Vagina (tissue), 2 donors: ENCODE measurements around the gene STX1A. TPM values are rescaled to one million over a fixed set of nuclear protein-coding genes. Genes with fewer than 3 reads are reported as not detected.

Experiments
- DNase-seq, 2 donors: peaks; one replicate each; pipeline ENCODE4 v3.0.0-alpha.2; 2017; ENCODE audit errors: extremely low spot score in 2 of 2
- H3K27ac ChIP-seq: fragments of 200-600 bp; sonication (generic); one replicate; pipeline ENCODE4 v1.5.1; 2019
- H3K27me3 ChIP-seq: fragments of 200-600 bp; sonication (generic); one replicate; pipeline ENCODE4 v1.5.1; 2019
- H3K36me3 ChIP-seq, 2 donors: fragments of 200-600 bp; sonication (generic); one replicate each; pipeline ENCODE4 v1.5.1; 2017 to 2019
- H3K4me1 ChIP-seq: fragments of 200-600 bp; sonication (generic); one replicate; pipeline ENCODE4 v1.5.1; 2019
- H3K4me3 ChIP-seq, 2 donors: fragments of 200-600 bp; sonication (generic); 1 replicate in 1 of 2; 2 replicates in 1 of 2; pipeline ENCODE4 v1.5.1; 2016 to 2019
- H3K9me3 ChIP-seq: fragments of 200-600 bp; sonication (generic); one replicate; pipeline ENCODE4 v1.5.1; 2019
- CTCF ChIP-seq, 3 experiments: fragments of 450-650 bp in 2 of 3; fragments of 200-600 bp in 1 of 3; sonication (generic) in 1 of 3; IDR thresholded peaks; one replicate each; pipeline ENCODE4 v1.5.1; 2017 to 2019; ENCODE audit warnings: antibody characterized with exemption in 3 of 3, mild to moderate bottlenecking in 2 of 3, moderate library complexity in 2 of 3
- POLR2A ChIP-seq, 2 donors: fragments of 450-650 bp; IDR thresholded peaks; one replicate each; pipeline ENCODE4 v1.6.1; 2017; ENCODE audit warnings: antibody characterized with exemption in 2 of 2, mild to moderate bottlenecking in 2 of 2, moderate library complexity in 2 of 2
- POLR2AphosphoS5 ChIP-seq, 2 donors: sonication (generic); formaldehyde crosslinking; IDR thresholded peaks; one replicate each; pipeline ENCODE4 v1.9.0; 2017; ENCODE audit warnings: antibody characterized with exemption in 2 of 2, mild to moderate bottlenecking in 2 of 2, low read depth in 1 of 2; ENCODE audit not compliant: insufficient read depth in 1 of 2
- intact Hi-C: fragments of 100-400 bp; cut with DNase I; formaldehyde crosslinking; loops from one replicate; pipeline ENCODE4 v1.15.1; 2023
- microRNA counts, 2 donors: library from miRNA; unstranded; fragments of <30 nt; microRNA quantifications; one replicate each; lab custom pipeline; 2016 to 2017
- microRNA-seq: library from miRNA; unstranded; fragments of <30 nt; microRNA quantifications from one replicate; pipeline ENCODE4, GENCODE V29; 2017; ENCODE audit warnings: borderline number of aligned reads, borderline replicate concordance
- small RNA-seq: library from RNA; depleted of rRNA; stranded (forward); fragments of <200 nt; gene quantifications from one replicate; pipeline ENCODE3, GENCODE V24; 2016
- total RNA-seq: library from RNA; depleted of rRNA; stranded (reverse); fragments of >200 nt; gene quantifications from one replicate; pipeline ENCODE4 v1.2.3, GENCODE V29; 2016

Gene STX1A
- total RNA-seq, 1 donor from 2014 or later: 17.2 TPM

GRCh38 chr7:73652541-73652949 lies 66.9 kb downstream of the STX1A start:
- DNase-seq: no peak
- Histone ChIP-seq H3K27ac (no peak overlapping the region), H3K36me3 (no peaks in the 10 kb centered on the region), H3K4me3 (no peak overlapping the region), H3K9me3 (no peaks in the 10 kb centered on the region), H3K27me3 (no peaks in the 10 kb centered on the region), H3K4me1 (peaks cover 7% of the 10 kb centered on the region)
- intact Hi-C loops: no loop called here
- no peak for TF ChIP-seq CTCF (IDR thresholded peaks at IDR 0.05)
- no peak for TF ChIP-seq POLR2AphosphoS5 (IDR thresholded peaks at IDR 0.05; ENCODE audit: insufficient read depth in 1 of 2, low read depth in 1 of 2)
- TF ChIP-seq POLR2A (IDR thresholded peaks at IDR 0.05): no peak

- Histone ChIP-seq H3K9me3 (no peaks in the 10 kb centered on the region), H3K27me3 (no peaks in the 10 kb centered on the region), H3K36me3 (no peaks in the 10 kb centered on the region), H3K27ac (no peak overlapping the region), H3K4me1 (peaks cover 7% of the 10 kb centered on the region), H3K4me3 (no peak overlapping the region)
- TF ChIP-seq POLR2A (IDR thresholded peaks at IDR 0.05): no peak
- TF ChIP-seq CTCF (IDR thresholded peaks at IDR 0.05): no peak
- no peak for TF ChIP-seq POLR2AphosphoS5 (IDR thresholded peaks at IDR 0.05; ENCODE audit: insufficient read depth in 1 of 2, low read depth in 1 of 2)
- intact Hi-C loops: no loop called here
- DNase-seq: no peak
These were observed 68.9 kb downstream of the STX1A start for GRCh38 chr7:73650524-73650923.

GRCh38 chr7:73649576-73649975 lies 69.9 kb downstream of the STX1A start:
- H3K27me3 ChIP-seq: no peaks in the 10 kb centered on the region
- no peaks in the 10 kb centered on the region for H3K36me3 ChIP-seq
- H3K4me3 ChIP-seq: no peak overlapping the region
- no peak overlapping the region for H3K27ac ChIP-seq
- DNase-seq: no peak
- no peaks in the 10 kb centered on the region for H3K9me3 ChIP-seq
- peaks cover 7% of the 10 kb centered on the region for H3K4me1 ChIP-seq
- TF ChIP-seq POLR2AphosphoS5 (IDR thresholded peaks at IDR 0.05; ENCODE audit: insufficient read depth in 1 of 2, low read depth in 1 of 2) (no peak), CTCF (IDR thresholded peaks at IDR 0.05) (no peak), POLR2A (IDR thresholded peaks at IDR 0.05) (no peak)
- intact Hi-C loops: no loop called here

MicroRNAs within 50 kb of the gene (microRNA counts, 767-probe panel; counts per million panel counts)
- 261 to 3,611 counts per million in 2 donors for microRNA hsa-miR-4284 (lab: Ali Mortazavi, UCI)

Small RNA genes within 50 kb of the gene (microRNA-seq; reads per million reads assigned to microRNA genes)
- gene MIR4284: not detected

Small RNA genes within 50 kb of the gene (small RNA-seq; reads per million reads assigned to genes)
- not detected for gene MIR4284
- gene RN7SL265P: not detected

Other genes starting within 250 kb of the STX1A start
- gene BAZ1B, start 197.4 kb downstream of the STX1A start, total RNA-seq: 45.4 TPM
- gene BCL7B, start 162.0 kb downstream of the STX1A start, total RNA-seq: 57.0 TPM
- 29.0 TPM for gene TBL2, start 141.1 kb downstream of the STX1A start, total RNA-seq
- 6.1 TPM for gene MLXIPL, start 95.1 kb downstream of the STX1A start, total RNA-seq
- 5.4 TPM for gene VPS37D, start 51.8 kb downstream of the STX1A start, total RNA-seq
- gene DNAJC30, start 36.2 kb downstream of the STX1A start, total RNA-seq: 7.1 TPM
- 49.8 TPM for gene BUD23, start 36.1 kb downstream of the STX1A start, total RNA-seq
- gene ABHD11, start 19.1 kb upstream of the STX1A start, total RNA-seq: 23.8 TPM
- gene CLDN3, start 50.6 kb upstream of the STX1A start, total RNA-seq: not detected
- gene CLDN4, start 111.3 kb upstream of the STX1A start, total RNA-seq: 29.5 TPM
- gene METTL27, start 122.8 kb upstream of the STX1A start, total RNA-seq: not detected
- not detected for gene TMEM270, start 141.5 kb upstream of the STX1A start, total RNA-seq